Dedifferentiated amniotic fluid mesenchymal stem cell (primary cell): ENCODE results near the gene SLC2A4.
A peak's percentile ranks its signal among the peaks of the same experiment; 100 is the strongest.

Experiments used
- DNase-seq: peaks from one replicate; pipeline ENCODE4 v3.0.0-alpha.2; 2016; ENCODE audit errors: extremely low spot score

The SLC2A4 gene

DNA sequence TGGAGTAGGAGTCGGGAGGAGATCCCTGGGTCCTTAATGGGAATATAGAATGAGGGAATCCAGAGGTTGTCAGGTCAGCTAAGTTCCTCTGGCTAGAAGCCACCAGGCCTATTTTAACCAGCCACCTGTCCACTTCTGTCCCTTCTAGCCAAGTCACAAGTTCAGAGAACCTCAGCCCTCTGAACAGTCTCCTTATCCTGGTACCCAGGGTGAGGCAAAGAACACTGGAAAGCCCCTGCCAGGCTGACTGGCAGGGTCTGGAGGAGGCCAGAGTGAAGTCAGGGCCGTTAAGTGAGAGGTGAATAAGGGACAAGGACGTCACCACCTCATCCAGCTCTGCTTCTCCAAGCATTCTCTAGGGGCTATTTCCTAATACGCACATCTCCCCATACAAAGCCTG lies 32.7 kb upstream of the SLC2A4 start:
- DNase-seq: no peak

- DNase-seq: no peak
These were observed 32.3 kb upstream of the SLC2A4 start for GRCh38 chr17:7249214-7249613.

DNA sequence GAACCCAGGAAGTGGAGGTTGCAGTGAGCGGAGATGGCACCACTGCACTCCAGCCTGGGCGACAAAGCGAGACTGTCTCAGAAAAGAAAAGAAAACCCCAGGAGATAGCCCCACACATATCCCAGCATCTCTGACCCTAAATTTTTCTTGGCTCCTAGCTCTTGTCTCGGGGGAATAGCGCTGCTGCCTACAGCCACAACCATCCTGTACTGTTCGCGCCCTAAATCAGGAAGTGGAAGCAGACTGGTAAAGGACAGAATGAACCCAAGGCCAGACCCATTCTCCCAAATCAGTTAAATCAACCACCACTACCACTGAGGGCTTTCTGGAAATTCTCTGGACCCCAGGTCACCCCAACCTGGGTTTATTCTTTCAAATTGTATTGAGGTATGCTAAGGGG lies 31.7 kb upstream of the SLC2A4 start:
- DNase-seq: no peak

DNA sequence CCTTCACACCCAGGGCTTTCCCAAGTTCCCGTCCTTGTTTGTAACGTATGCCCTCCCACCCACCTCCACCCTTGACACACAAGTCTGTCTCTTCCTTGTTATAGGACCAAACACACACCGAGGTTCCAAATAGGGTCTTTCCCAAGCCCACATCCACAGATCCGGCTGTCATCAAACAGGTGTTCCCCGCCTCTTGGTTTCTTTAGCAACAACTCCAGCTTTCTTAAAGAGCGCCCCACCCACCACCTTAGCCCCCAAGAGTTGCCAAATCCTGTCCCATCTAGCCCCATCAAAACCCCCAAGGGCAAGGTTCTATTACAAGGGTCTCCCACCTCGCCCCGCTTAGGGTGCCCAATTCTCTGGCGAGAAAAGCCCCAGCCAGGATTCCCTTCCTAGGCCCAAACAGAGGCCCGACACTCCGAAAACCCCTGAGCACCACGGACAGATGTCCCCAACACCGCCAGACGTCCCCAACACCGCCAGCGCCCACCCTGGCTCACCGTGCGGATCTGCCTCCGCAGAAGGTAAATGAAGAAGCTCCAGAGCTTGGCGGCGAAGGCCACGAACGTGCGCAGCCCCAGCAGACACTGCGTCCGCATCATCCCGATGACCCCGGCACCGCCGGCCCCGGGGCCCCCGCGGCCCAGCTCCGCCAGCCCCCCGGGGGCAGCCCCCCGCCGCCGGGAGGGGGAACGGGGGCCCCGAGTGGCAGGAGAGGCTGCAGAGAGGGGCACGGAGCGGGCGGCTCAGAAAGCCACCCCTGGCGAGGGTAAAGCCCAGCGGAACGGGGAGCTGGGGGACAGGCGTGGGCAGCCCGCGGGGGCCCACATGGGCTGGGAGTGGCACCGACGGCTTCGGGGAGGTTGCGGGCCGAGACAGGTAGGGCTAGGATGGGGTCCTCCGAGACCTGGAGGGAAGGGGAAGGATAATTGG lies 30.6 kb upstream of the SLC2A4 start:
- DNase-seq: no peak

DNA sequence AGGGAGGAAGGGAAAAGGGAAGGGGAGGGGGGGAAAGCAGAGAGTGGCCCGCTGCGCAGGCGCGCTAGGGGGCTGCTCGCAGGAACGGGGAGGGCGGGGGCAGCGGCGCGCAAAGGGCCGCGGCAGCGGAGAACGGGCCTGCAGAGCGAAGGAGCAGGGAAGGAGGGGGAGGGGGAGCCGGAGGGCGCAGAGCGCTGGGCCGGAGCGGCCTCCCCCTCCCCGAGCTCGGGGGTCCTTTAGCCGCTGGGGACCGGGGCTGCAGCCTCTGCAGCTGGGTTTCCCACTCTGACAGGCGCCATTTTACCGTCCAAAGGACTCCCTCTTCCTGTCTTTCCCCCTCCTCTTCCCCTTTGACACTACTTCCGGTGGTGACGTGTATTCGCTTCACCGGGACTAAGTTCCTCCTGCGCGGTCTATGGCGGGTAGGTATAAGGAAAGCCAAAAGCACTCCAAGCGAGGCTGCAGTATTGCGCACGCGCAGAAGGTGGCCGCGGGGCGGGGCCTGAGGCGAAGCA lies 29.8 kb upstream of the SLC2A4 start, which contains the start of gene CTDNEP1:
Gene CTDNEP1 (minus strand): TSS at position 74 of the 515 bp plus-strand sequence. CDS start 438 bp downstream, outside the sequence.
- DNase-seq: peak; percentile 100

GRCh38 chr17:7252176-7253043 lies 29.1 kb upstream of the SLC2A4 start, which contains the start of gene ELP5:
Gene ELP5 (plus strand): TSS chr17:7252215. CDS start chr17:7252551, 336 bp downstream.
- peak; percentile 93 for DNase-seq

- DNase-seq: no peak
These were observed 28.4 kb upstream of the SLC2A4 start for GRCh38 chr17:7253082-7253481.

DNA sequence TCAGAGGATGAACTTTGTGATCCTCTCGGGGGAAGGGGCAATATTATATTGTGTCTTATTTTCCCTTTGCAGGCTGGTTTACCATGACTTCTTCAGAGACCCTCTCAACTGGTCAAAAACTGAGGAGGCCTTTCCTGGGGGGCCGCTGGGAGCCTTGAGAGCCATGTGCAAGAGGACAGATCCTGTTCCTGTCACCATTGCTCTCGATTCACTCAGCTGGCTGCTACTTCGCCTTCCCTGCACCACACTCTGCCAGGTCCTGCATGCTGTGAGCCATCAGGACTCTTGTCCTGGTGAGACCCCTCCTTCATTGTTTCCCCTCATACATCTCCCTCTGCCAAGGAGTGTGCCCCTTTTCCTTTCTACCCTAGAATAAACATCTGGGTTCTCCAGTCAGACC lies 27.0 kb upstream of the SLC2A4 start:
- no peak for DNase-seq

DNA sequence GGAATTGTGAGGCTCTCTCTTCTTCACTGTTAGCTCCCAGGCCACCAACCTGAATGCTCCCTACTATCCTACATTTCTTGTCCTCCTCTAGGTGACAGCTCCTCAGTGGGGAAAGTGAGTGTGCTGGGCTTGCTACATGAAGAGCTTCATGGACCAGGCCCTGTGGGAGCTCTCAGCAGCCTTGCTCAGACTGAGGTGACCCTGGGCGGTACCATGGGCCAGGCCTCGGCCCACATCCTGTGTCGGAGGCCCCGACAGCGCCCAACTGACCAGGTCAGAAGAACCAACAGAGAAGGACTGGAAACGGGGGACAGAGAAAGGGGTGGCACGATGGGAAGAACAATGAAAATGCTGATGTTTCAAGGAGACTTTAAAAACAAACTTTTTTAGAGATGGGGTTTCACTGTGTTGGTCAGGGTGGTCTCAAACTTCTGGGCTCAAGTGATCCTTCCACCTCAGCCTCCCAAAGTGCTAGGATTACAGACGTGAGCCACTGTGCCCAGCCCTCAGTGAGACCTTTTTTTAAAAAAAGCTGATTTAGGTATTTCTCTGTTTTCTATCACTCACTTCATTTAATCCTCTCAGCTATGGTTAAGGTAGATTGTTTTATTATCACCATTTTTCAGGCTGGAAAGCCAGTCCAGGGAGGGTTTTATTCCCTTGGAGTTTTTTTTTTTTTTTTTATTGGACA lies 24.6 kb upstream of the SLC2A4 start:
- DNase-seq: no peak

- no peak for DNase-seq
These were observed 22.6 kb upstream of the SLC2A4 start for GRCh38 chr17:7258731-7259554.

DNA sequence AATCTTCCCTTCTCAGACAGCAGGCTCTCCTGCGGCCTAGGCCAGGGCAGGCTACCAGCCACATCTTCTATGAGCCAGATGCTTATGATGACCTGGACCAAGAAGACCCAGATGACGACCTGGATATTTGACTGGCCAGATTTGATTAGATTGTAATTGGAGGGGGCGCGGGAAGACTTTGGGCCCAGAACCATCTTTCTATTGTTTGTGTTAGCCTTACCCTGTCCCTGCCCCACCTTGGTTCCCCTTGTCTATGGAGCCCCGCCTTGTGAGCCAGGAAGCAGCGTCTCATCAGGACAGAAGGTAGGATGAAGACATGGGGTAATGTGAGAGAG lies 22.0 kb upstream of the SLC2A4 start:
- DNase-seq: no peak

DNA sequence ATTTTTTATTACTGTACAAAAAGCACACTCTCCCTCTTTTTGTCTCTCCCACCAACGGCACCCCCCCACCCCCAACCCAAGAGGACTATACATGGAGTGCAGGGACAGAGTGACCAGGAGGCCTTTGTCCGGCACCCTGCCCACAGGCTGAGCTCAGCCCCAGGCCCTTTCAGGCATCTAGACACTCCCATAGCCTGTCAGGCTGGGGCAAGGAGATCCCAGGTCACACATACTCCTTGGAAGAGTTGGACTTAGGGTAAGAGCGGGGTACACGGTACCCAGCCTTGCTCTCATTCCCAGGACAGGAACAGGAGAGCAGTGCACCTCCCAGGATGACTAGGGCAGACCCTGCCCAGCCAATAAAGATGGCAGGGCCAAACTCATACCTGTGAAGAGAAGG lies 21.4 kb upstream of the SLC2A4 start:
- DNase-seq: no peak

- DNase-seq: no peak
These were observed 20.7 kb upstream of the SLC2A4 start for GRCh38 chr17:7260651-7261378.

- DNase-seq: no peak
These were observed 19.9 kb upstream of the SLC2A4 start for GRCh38 chr17:7261379-7262191.

- no peak for DNase-seq
These were observed 19.2 kb upstream of the SLC2A4 start, which contains the start of gene CLDN7 for GRCh38 chr17:7262192-7262934. Gene CLDN7 (minus strand): TSS chr17:7262478. CDS start chr17:7262043, 435 bp downstream.

DNA sequence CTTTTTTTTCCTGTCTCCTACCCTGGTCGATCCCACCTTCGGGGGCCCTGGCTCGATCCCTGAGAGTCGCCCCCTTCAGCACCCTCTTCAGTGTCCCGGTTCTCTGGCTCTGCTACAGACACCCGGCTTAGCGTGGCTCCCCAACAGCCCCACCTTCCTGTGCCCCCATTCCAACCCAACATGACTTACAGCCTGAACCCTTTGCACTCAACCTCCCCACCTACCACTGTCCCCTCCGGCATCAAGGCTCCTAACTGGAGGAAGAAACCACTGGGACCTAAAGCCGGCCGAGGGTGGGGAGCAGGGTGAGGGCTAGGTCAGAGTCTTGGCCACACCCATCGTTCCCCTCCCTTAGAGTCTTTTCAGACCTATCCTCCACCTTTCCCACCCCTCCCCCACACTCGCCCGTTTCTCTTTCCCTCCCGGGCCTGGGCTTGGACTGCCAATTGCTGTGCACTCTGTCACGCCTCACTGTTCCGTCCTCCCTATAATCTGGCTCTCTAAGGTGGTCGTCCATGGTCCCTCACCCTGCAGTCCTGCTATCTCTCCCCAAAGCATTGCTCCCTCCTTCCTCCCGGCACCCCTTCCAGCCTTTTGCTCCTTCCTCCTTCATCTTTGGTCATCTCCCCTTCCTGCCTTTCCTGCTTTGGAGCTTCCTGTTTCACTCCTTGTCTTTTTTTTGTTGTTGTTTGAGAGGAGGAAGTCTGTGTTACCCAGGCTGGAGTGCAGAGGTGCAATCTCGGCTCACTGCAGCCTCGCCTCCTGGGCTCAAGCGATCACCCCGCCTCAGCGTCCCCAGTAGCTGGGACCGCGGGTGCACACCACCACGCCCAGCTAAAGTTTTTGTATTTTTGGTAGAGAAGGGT lies 18.4 kb upstream of the SLC2A4 start:
- no peak for DNase-seq

GRCh38 chr17:7263801-7264078 lies 17.8 kb upstream of the SLC2A4 start:
- no peak for DNase-seq

DNA sequence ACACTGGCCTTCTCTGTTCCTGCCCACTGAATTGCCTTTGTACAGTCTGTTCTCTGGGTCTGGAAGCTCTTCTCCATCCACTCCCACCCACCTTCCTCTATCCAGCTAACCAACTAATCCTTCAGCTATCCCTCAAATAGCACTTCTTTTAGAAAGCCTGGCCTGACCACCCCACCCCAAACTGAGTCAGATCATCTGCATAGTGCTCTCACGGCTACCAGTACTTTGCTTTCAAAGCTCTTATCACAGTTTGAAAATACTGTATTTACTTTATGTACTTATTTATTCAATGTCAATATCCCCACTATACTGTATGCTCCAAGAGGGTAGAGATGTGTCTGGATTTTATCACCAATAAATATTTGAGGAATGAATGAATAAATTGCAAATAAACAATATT lies 14.7 kb upstream of the SLC2A4 start:
- DNase-seq: no peak
